GM20431 (cell line): ENCODE results near the gene LMF1.
"Not testable (repeated sequence)": the region's sequence is repeated elsewhere in the genome, so short reads cannot be mapped to it uniquely, and the experiment has no call there.

Experiments used
- in situ Hi-C: fragments of 300-500 bp; cut with MseI, MboI; formaldehyde crosslinking; loops from one replicate; pipeline ENCODE4 v1.15.0; 2020; ENCODE audit warnings: low sequenced_read_pairs; ENCODE audit not compliant: unreplicated experiment

The LMF1 gene

GRCh38 chr16:887846-888245 is 82.9 kb downstream of the LMF1 start:
- in situ Hi-C loops: no loop called here

GRCh38 chr16:886802-887731 is 83.7 kb downstream of the LMF1 start:
- in situ Hi-C loops: no loop called here

- in situ Hi-C loops: no loop called here
These were observed 84.7 kb downstream of the LMF1 start for GRCh38 chr16:886084-886543.

GRCh38 chr16:885391-885790 is 85.4 kb downstream of the LMF1 start:
- in situ Hi-C loops: no loop called here

- in situ Hi-C loops: no loop called here
These were observed 86.6 kb downstream of the LMF1 start for GRCh38 chr16:884232-884631.

GRCh38 chr16:883781-884180 is 87.0 kb downstream of the LMF1 start:
- in situ Hi-C loops: no loop called here

- in situ Hi-C loops: no loop called here
These were observed 87.4 kb downstream of the LMF1 start for GRCh38 chr16:883340-883739.

- in situ Hi-C loops: not testable (repeated sequence)
These were observed 88.1 kb downstream of the LMF1 start for GRCh38 chr16:882671-883070.

- in situ Hi-C loops: no loop called here
These were observed 88.5 kb downstream of the LMF1 start for GRCh38 chr16:882256-882655.

- in situ Hi-C loops: no loop called here
These were observed 89.3 kb downstream of the LMF1 start for GRCh38 chr16:881219-882097.

- in situ Hi-C loops: no loop called here
These were observed 90.2 kb downstream of the LMF1 start for GRCh38 chr16:880471-881171.

- in situ Hi-C loops: no loop called here
These were observed 90.8 kb downstream of the LMF1 start for GRCh38 chr16:879986-880385.

GRCh38 chr16:879461-879861 is 91.3 kb downstream of the LMF1 start:
- in situ Hi-C loops: no loop called here

GRCh38 chr16:878886-879285 is 91.9 kb downstream of the LMF1 start:
- in situ Hi-C loops: no loop called here

GRCh38 chr16:878072-878784 is 92.6 kb downstream of the LMF1 start:
- in situ Hi-C loops: no loop called here

GRCh38 chr16:877242-878071 is 93.3 kb downstream of the LMF1 start:
- in situ Hi-C loops: no loop called here

- in situ Hi-C loops: no loop called here
These were observed 94.1 kb downstream of the LMF1 start for GRCh38 chr16:876523-877241.

- in situ Hi-C loops: no loop called here
These were observed 94.8 kb downstream of the LMF1 start for GRCh38 chr16:876041-876335.
